GM20000 (cell line): ENCODE results near the gene CHL1.

ENCODE experiments used
- DNase-seq: peaks from one replicate; pipeline ENCODE4 v3.0.0; 2012; ENCODE audit warnings: low spot score
- TF ChIP-seq, protein P1 (sequence below): IDR thresholded peaks from 2 replicates; pipeline ENCODE4 v1.5.1; 2012; ENCODE audit warnings: mild to moderate bottlenecking, control low read depth; ENCODE audit errors: extremely low read depth, missing control alignments

The CHL1 gene

DNA sequence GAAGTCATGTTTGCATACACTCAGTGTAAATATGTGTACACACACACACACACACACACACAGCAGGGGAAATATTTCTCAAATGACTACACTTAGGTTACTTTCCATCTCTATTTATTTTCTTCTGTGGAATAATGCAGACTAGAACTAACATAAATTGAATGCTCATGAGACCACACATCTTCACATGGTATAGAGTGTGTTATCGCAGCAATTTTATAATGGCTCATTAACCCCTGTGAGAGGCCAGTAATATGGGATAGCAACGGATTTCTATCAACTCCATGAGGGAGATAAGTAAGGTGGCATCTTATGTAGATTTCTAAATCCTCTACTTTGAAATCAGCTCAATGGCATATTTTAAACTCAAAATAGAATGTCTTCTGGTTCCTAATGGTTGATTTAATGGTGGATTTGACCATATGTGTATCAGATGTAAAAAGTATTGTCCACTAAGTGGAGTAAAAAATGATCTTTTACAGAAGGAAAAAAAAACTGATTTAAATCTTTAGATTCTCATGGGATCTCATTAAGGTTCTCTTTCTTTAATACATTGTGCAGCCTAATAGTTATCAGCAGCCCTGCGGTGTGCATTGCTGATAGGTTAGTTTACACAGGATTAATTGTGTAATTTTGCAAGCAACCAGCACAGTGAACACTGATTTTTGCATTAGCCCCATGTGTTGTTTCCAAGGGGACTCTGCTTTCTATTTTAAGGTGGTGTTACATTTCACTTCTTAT is 32.0 kb downstream of the CHL1 start:
- TF ChIP-seq, protein P1, sequence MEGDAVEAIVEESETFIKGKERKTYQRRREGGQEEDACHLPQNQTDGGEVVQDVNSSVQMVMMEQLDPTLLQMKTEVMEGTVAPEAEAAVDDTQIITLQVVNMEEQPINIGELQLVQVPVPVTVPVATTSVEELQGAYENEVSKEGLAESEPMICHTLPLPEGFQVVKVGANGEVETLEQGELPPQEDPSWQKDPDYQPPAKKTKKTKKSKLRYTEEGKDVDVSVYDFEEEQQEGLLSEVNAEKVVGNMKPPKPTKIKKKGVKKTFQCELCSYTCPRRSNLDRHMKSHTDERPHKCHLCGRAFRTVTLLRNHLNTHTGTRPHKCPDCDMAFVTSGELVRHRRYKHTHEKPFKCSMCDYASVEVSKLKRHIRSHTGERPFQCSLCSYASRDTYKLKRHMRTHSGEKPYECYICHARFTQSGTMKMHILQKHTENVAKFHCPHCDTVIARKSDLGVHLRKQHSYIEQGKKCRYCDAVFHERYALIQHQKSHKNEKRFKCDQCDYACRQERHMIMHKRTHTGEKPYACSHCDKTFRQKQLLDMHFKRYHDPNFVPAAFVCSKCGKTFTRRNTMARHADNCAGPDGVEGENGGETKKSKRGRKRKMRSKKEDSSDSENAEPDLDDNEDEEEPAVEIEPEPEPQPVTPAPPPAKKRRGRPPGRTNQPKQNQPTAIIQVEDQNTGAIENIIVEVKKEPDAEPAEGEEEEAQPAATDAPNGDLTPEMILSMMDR = no peak
- DNase-seq = no peak

DNA sequence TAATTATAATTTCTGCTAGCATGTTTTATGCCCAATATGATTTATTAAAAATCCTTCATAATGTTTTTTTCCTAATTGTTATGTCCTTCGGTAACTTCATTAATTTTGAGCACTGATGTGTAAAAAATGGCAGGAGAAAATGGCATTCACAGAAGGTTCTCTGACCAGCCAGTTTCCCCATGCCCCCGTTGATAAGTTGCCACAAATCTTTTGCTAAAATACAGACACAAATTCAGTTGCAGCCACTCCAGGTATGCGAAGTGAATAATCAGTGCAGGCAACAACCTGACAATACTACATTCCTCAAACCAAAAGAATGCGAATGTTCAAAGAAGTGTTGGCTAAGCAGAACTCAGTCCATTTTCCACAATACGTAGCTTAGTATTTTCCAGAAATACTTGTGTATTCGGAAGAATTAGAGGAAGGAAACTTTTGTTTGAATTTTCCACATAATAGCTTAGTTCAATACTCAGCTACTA is 32.7 kb downstream of the CHL1 start:
- TF ChIP-seq, protein P1 = no peak
- DNase-seq = no peak

DNA sequence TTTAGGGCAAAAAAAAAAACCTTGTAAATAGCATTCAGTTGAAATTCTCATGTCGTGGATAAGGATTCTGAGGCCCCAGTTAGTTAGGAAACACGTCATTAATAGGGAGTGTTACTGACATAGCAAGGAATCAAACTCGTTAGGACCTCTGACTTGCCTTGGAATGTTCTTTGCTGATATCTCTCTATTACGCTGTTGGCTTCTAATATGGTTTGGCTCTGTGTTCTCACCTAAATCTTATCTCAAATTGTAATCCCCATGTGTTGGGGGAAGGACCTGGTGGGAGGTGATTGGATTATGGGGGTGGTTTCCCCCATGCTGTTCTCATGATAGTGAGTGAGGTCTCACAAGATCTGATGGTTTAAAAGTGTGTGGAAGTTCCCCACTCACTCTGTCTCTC is 40.3 kb downstream of the CHL1 start:
- DNase-seq = no peak
- TF ChIP-seq, protein P1 = no peak

DNA sequence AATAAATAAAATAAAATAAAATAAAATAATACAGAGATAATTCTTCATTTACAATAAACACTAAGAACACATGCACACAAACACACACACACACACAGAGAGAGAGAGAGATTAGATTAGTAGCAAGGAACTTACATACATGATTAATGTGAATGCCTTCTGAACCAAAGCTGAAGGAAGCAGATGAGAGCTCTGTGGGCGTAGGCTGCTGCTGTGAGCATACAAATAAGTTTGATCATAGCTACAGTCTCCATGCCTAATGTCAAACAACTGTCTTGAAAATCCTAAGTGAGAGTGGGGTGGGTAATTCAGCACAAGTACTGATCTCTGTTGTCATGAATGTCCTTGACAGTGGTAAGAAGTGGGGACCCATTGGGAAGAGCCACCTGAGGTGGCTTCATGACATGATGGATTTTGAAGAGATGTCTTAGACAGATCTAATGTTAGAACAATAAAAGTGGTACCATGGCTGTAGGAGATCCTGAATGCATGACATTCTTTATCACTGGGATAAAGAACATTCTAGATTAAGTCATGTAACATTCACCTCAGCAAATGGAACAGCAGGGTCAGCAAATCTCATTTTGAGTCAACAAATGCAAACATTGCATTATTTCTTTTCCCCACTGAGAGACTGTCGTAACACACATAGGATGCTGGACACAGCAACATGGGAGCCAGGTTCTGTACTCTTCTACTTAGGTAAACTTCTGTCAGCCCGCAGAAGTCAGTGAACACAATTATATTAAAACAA is 46.2 kb downstream of the CHL1 start:
- DNase-seq = no peak
- TF ChIP-seq, protein P1 = no peak

DNA sequence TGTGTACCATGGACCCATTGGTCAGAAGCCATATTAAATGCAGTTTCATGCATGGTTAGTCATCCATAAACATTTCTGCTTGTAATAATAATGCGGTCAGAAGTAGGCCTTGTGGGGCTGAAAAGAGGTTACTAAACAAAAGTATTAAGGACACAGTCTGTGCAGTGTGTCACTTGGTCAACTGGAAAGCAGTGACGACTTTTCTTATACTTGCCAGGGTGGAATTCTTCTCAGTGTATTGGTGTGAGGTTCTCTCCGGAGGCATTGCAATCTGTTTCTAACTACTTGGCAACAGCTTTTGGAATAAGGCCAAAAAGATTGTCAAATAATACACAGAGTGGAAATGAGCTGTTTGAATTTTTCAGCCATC is 46.8 kb downstream of the CHL1 start:
- TF ChIP-seq, protein P1 = no peak
- DNase-seq = no peak

DNA sequence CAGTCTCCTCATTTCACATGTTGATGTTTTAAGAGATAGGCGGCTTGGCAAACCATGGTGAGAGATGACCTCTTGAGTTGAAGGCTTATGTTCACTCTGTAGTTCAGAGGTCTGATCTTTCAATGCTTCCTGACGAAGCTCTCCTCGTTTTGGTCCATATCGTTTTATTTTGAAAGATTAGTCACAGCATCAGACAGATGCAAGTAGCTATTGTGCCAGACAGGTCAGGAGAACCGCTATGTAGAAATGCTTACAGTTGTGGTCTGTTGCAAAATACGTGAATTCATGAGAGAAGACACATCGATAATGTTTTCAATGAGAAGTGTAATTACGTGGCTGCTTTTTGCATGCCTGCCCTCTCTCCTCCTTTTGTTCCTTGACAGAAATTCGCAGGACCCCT is 47.5 kb downstream of the CHL1 start:
- TF ChIP-seq, protein P1 = no peak
- DNase-seq = no peak

DNA sequence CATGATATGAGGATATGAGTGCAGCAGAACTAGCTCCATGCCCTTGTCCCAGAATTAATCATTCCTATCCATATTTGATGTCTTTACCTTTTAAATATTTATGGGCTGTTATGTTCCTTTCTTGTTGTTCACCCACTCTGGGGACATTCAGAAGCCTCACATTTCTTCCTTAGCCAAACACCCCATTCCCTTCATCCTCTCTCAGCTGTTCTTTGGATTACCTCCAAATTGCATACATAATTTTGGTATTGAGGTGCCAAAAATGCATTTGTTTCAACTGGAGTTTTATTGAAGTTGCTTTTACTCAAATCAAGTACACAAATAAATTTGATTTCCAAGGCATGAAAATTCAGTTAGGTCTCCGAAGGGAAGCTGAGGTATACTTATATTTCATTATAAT is 51.4 kb downstream of the CHL1 start:
- TF ChIP-seq, protein P1 = no peak
- DNase-seq = no peak
